Ascending aorta (tissue), 2 donors: ENCODE measurements around the gene PIGX. TPM values are rescaled to one million over a fixed set of nuclear protein-coding genes. Genes with fewer than 3 reads are reported as not detected.

Experiments
- DNase-seq, 2 donors: peaks; one replicate each; pipeline ENCODE4 v3.0.0-alpha.2; 2019; ENCODE audit warnings: low spot score in 2 of 2
- H3K27ac ChIP-seq, 2 donors: fragments of 200-600 bp; sonication (generic); one replicate each; pipeline ENCODE4 v1.5.1; 2016 to 2017; ENCODE audit warnings: mild to moderate bottlenecking in 1 of 2
- H3K27me3 ChIP-seq: fragments of 200-600 bp; sonication (generic); one replicate; pipeline ENCODE4 v1.5.1; 2017
- H3K36me3 ChIP-seq, 2 donors: fragments of 200-600 bp; sonication (generic); one replicate each; pipeline ENCODE4 v1.5.1; 2016
- H3K4me1 ChIP-seq, 2 donors: fragments of 200-600 bp; sonication (generic); one replicate each; pipeline ENCODE4 v1.5.1; 2016 to 2017; ENCODE audit warnings: mild to moderate bottlenecking in 1 of 2
- H3K4me3 ChIP-seq, 2 donors: fragments of 200-600 bp; sonication (generic); one replicate each; pipeline ENCODE4 v1.5.1; 2016 to 2017; ENCODE audit warnings: mild to moderate bottlenecking in 1 of 2
- H3K9me3 ChIP-seq, 2 donors: fragments of 200-600 bp; sonication (generic); one replicate each; pipeline ENCODE4 v1.5.1; 2016
- intact Hi-C: fragments of 100-400 bp; cut with DNase I; formaldehyde crosslinking; loops from one replicate; pipeline ENCODE4 v1.15.1; 2023
- total RNA-seq: library from RNA; depleted of rRNA; stranded (reverse); fragments of >200 nt; gene quantifications from one replicate; pipeline ENCODE4 v1.1.0, GENCODE V29; 2016
- TF ChIP-seq, protein P1 (sequence below), 3 experiments: fragments of 200-600 bp in 2 of 3; fragments of 450-650 bp in 1 of 3; sonication (generic) in 2 of 3; IDR thresholded peaks; one replicate each; pipeline ENCODE4 v1.5.1; 2016 to 2019; ENCODE audit warnings: antibody characterized with exemption in 3 of 3, mild to moderate bottlenecking in 1 of 3, moderate library complexity in 1 of 3

The PIGX gene
- total RNA-seq, 1 donor from 2014 or later, result 47.7 TPM

DNA sequence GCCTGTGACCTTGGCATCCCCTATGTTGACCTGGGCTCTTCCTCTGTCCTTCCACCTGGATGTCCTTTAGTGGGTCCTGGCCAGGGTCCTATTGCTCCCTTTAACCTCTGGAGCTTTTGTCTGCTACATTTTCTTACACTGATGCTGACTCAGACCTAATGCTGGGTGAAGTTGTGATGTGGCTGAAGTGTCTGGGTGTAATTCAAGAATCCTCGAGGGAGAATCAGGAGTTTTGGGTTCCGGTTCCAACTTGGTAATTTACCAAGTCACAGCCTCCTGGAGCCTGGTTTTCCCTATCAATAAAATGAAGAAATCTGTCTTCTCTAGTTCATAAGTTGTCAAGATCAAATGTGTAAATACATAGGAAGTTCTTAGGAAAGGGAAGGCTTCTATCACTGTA is 25.7 kb upstream of the PIGX start:
- H3K27ac ChIP-seq, result no peak overlapping the region
- TF ChIP-seq, protein P1, sequence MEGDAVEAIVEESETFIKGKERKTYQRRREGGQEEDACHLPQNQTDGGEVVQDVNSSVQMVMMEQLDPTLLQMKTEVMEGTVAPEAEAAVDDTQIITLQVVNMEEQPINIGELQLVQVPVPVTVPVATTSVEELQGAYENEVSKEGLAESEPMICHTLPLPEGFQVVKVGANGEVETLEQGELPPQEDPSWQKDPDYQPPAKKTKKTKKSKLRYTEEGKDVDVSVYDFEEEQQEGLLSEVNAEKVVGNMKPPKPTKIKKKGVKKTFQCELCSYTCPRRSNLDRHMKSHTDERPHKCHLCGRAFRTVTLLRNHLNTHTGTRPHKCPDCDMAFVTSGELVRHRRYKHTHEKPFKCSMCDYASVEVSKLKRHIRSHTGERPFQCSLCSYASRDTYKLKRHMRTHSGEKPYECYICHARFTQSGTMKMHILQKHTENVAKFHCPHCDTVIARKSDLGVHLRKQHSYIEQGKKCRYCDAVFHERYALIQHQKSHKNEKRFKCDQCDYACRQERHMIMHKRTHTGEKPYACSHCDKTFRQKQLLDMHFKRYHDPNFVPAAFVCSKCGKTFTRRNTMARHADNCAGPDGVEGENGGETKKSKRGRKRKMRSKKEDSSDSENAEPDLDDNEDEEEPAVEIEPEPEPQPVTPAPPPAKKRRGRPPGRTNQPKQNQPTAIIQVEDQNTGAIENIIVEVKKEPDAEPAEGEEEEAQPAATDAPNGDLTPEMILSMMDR (IDR thresholded peaks at IDR 0.05), result no peak
- H3K9me3 ChIP-seq, result no peaks in the 10 kb centered on the region
- no peak overlapping the region for H3K4me3 ChIP-seq
- H3K27me3 ChIP-seq, result no peaks in the 10 kb centered on the region
- DNase-seq, result no peak
- intact Hi-C loops, result loop anchor here (5.0 kb wide), 1 partner anchor 149 kb away; no protein-coding TSS in a partner anchor
- H3K36me3 ChIP-seq, result no peaks in the 10 kb centered on the region
- no peaks in the 10 kb centered on the region for H3K4me1 ChIP-seq

DNA sequence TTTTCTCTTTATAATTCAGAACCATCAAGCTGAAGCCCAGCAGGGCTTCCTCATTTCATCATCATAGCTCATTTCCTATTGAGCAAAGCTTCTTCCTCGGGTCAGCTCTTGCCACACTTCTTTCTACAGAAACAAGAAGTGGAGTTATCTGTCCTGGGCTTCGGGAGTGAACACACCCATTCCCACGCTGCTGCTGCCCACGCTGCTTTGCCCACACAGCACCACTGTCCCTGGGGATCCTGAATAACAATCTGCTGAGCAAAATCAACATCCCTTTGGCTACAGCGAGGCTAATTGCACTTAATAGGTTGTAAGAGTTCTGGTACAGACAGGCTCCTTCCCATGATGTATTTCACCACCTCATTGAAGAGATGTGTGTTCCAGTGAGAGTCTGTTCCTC is 23.8 kb upstream of the PIGX start:
- H3K9me3 ChIP-seq, result no peaks in the 10 kb centered on the region
- peak; percentile 28 to 77 for DNase-seq
- no peaks in the 10 kb centered on the region for H3K36me3 ChIP-seq
- intact Hi-C loops, result loop anchor here (5.0 kb wide), 1 partner anchor 151 kb away; no protein-coding TSS in a partner anchor
- TF ChIP-seq, protein P1 (IDR thresholded peaks at IDR 0.05), result no peak
- no peaks in the 10 kb centered on the region for H3K4me1 ChIP-seq
- H3K4me3 ChIP-seq, result no peak overlapping the region
- H3K27ac ChIP-seq, result no peak overlapping the region
- no peaks in the 10 kb centered on the region for H3K27me3 ChIP-seq

DNA sequence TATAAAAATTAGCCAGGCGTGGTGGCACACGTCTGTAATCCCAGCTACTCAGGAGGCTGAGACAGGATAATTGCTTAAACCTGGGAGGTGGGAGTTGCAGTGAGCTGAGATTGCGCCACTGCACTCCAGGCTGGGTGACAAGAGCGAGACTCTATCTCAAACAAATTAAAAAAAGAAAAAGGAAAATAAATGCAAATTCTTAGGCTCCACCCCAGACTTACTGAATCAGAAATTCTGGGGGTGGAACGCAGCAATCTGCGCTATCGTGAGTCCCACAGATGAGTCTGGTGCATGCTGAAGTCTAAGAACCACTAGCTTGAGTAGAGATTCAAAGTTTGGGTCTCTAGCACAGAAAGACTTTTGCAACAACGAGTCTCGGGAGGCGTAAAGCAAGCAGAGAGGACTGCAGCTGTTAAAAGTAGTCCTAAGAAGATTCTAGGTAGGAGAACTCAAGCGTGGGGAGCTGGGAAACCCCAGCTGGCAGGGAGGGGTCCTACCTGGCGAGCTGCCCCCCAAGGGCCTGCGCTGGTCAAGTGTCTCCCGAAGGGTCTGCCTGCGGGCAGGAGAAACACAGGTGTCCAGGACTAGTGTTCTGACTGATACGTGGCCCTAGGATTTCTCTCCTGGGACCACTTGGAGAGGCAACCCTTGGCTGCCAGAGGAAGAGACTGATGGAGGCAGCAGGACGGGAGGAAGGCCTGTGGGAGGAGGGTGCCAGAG is 22.1 kb upstream of the PIGX start:
- Histone ChIP-seq H3K4me1 (no peaks in the 10 kb centered on the region), H3K9me3 (no peaks in the 10 kb centered on the region), H3K27me3 (no peaks in the 10 kb centered on the region), H3K27ac (no peak overlapping the region), H3K36me3 (no peaks in the 10 kb centered on the region), H3K4me3 (no peak overlapping the region)
- TF ChIP-seq, protein P1 (IDR thresholded peaks at IDR 0.05), result no peak
- DNase-seq, result no peak
- intact Hi-C loops, result loop anchor here (5.0 kb wide), 1 partner anchor 153 kb away; no protein-coding TSS in a partner anchor

DNA sequence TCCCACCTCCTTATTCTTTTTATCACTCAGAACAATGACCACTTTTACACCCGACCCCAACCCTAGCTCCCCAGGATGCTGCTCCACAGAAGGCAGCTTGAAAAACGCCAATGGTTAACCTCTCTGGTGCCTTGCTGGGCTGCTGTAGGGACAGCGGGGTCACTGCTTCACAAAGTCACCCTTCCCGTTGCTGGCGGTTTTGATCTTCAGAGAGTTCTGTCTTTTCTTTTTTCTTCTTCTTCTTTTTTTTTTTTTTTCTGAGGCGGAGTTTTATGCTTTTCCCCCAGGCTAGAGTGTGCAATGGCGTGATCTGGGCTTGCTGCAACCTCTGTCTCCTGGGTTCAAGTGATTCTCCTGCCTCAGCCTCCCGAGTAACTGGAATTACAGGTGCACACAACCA is 20.8 kb upstream of the PIGX start:
- TF ChIP-seq, protein P1 (IDR thresholded peaks at IDR 0.05), result no peak
- no peaks in the 10 kb centered on the region for H3K9me3 ChIP-seq
- intact Hi-C loops, result no loop called here
- H3K27me3 ChIP-seq, result no peaks in the 10 kb centered on the region
- H3K27ac ChIP-seq, result no peak overlapping the region
- no peak for DNase-seq
- H3K36me3 ChIP-seq, result no peaks in the 10 kb centered on the region
- no peaks in the 10 kb centered on the region for H3K4me1 ChIP-seq
- H3K4me3 ChIP-seq, result no peak overlapping the region

DNA sequence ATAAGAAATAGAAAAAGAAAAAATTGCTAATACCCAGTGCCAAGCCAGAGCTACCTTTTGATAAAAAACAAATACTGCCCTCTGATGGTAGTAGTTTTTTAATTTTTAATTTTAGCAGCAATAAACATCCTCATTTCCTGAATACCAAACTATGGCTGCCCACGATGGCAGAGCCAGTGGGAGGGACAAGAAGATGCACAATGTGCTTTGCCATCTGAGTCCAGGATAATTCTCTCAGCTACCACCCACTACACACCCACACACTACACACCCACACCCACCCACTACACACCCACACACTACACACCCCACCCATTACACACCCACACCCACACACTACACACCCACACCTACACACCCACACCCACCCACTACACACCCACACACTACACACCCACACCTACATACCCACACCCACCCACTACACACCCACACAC is 18.0 kb upstream of the PIGX start:
- intact Hi-C loops, result no loop called here
- TF ChIP-seq, protein P1 (IDR thresholded peaks at IDR 0.05), result no peak
- H3K4me1 ChIP-seq, result no peaks in the 10 kb centered on the region
- no peaks in the 10 kb centered on the region for H3K27me3 ChIP-seq
- H3K4me3 ChIP-seq, result no peak overlapping the region
- H3K9me3 ChIP-seq, result no peaks in the 10 kb centered on the region
- DNase-seq, result no peak
- H3K36me3 ChIP-seq, result no peaks in the 10 kb centered on the region
- no peak overlapping the region for H3K27ac ChIP-seq
